ENCODE data around the gene DDX27. TPM values are rescaled to one million over a fixed set of nuclear protein-coding genes. Genes with fewer than 3 reads are reported as not detected.

Gene DDX27
- total and polyA plus RNA-seq, 2 of the 13 experiments (the other 11 are each of a cell fraction or from before 2014, with no cell fraction given): 42.6 to 72.8 TPM

- TF ChIP-seq PITX1 (CRISPR knock-in tag; IDR thresholded peaks at IDR 0.05) (0 out of 2 replicates have a peak, but pooled peaks have one; percentile 17), ZBTB4 (CRISPR knock-in tag; IDR thresholded peaks at IDR 0.05; ENCODE audit: borderline replicate concordance) (0 out of 2 replicates have a peak, but pooled peaks have one; percentile 51), MEIS1 (CRISPR knock-in tag; IDR thresholded peaks at IDR 0.05; ENCODE audit: borderline replicate concordance) (peak; percentile 72), ZMYM3 (CRISPR knock-in tag; IDR thresholded peaks at IDR 0.05) (0 out of 2 replicates have a peak, but pooled peaks have one; percentile 17), KDM5B (CRISPR knock-in tag; IDR thresholded peaks at IDR 0.05; ENCODE audit: borderline replicate concordance) (peak; percentile 28; the same call in 1 of the 2 replicates)
Observed at GRCh38 chr20:49184084-49184501, 35.1 kb upstream of the DDX27 start (continued).

- FAIRE-seq: no peak
- intact Hi-C loops (cut with micrococcal nuclease; ENCODE audit: unreplicated experiment) (loop anchor here (2.0 to 5.0 kb wide), 3 partner anchors 24 to 93 kb away; partner anchors contain the start of genes DDX27 and ZNFX1), in situ Hi-C loops (cut with HindIII; ENCODE audit: extremely low pct_ligation_motif_present, low pct_unique_long_range_greater_than_20kb) (no loop called here)
- Histone ChIP-seq H2AFZ (ENCODE audit: low read length) (no peak overlapping the region), H3K9ac (ENCODE audit: insufficient read depth, low read depth, low read length) (peak overlapping the region; percentile 92), H3K4me1 (ENCODE audit: insufficient read depth, low read length) (peaks cover 62% of the 10 kb centered on the region), H3K36me3 (replicated peaks in 1 of 2; ENCODE audit: control insufficient read depth in 1 of 2, insufficient read depth in 2 of 2, low read length in 2 of 2) (no peaks in the 10 kb centered on the region), H4K20me1 (ENCODE audit: insufficient read depth, low read length) (peaks cover 57% of the 10 kb centered on the region), H3K4me2 (ENCODE audit: low read depth, low read length) (peak overlapping the region; percentile 81), H3K4me3 (replicated peaks in 1 of 3; ENCODE audit: insufficient read depth in 1 of 3, low read depth in 2 of 3, low read length in 3 of 3) (peak overlapping the region; percentile 56 to 99 (median 88); a peak in 5 of 6 replicates), H3K27me3 (ENCODE audit: control insufficient read depth in 1 of 2, insufficient read depth in 2 of 2, low read length in 2 of 2) (peaks cover 0 to 5% of the 10 kb centered on the region in 2 experiments; a peak in 1 of 5 replicates), H3K79me2 (ENCODE audit: insufficient read depth, low read length) (peaks cover 77% of the 10 kb centered on the region), H3K9me3 (ENCODE audit: low read length) (no peaks in the 10 kb centered on the region), H3K27ac (ENCODE audit: extremely low read length, insufficient read depth, low read length) (peak overlapping the region; percentile 77)
- BruUV-seq (replicated peaks): no TSS peak
- CTCF ChIA-PET (ENCODE audit: low intra/inter-chr PET ratio, low total read pairs): no interaction called here
- POLR2A ChIA-PET: interaction anchor here (0.7 to 4.5 kb wide), 9 partner anchors 10 to 138 kb away, joined by 3 to 49 read pairs (median 4); partner anchors contain the start of genes CSE1L, DDX27 and ZNFX1
- WGBS (ENCODE audit: low lambda C conversion rate): 6% methylated on average over 3 of the region's 3 CpGs
- DNase-seq (ENCODE audit: low spot score): no peak
- ATAC-seq: no peak
- no peak for TF ChIP-seq MYC (CRISPR knock-in tag; IDR thresholded peaks at IDR 0.05; ENCODE audit: borderline replicate concordance)
- no peak for TF ChIP-seq TGIF2 (CRISPR knock-in tag; IDR thresholded peaks at IDR 0.05)
- TF ChIP-seq ZNF260 (CRISPR knock-in tag; IDR thresholded peaks at IDR 0.05; ENCODE audit: borderline replicate concordance, low read depth): no peak
- TF ChIP-seq ZNF34 (CRISPR knock-in tag; IDR thresholded peaks at IDR 0.05; ENCODE audit: borderline replicate concordance): no peak
- TF ChIP-seq HNF4A (CRISPR knock-in tag; IDR thresholded peaks at IDR 0.05): peak; percentile 59
- TF ChIP-seq SMAD9 (CRISPR knock-in tag; IDR thresholded peaks at IDR 0.05): no peak
- no peak for TF ChIP-seq NCOR1 (IDR thresholded peaks at IDR 0.05; ENCODE audit: borderline replicate concordance, low read length)
- TF ChIP-seq ZFYVE20 (CRISPR knock-in tag; IDR thresholded peaks at IDR 0.05; ENCODE audit: borderline replicate concordance, low read depth): no peak
- no peak for TF ChIP-seq ZNF891 (CRISPR knock-in tag; IDR thresholded peaks at IDR 0.05)
- TF ChIP-seq CHD2 (IDR thresholded peaks at IDR 0.05; ENCODE audit: low read depth, low read length): no peak
- no peak for TF ChIP-seq ZNF281 (CRISPR knock-in tag; IDR thresholded peaks at IDR 0.05; ENCODE audit: borderline replicate concordance)
- no peak for TF ChIP-seq CBX5 (CRISPR knock-in tag; IDR thresholded peaks at IDR 0.05; ENCODE audit: borderline replicate concordance)
- no peak for TF ChIP-seq ZNF180 (CRISPR knock-in tag; IDR thresholded peaks at IDR 0.05; ENCODE audit: borderline replicate concordance, low read depth)
Observed at GRCh38 chr20:49184691-49185070, 34.5 kb upstream of the DDX27 start.
